HL-60 (cell line): ENCODE measurements around the gene SEMA6B.

ENCODE experiments used
- DNase-seq, 2 experiments: peaks; one replicate each; pipeline ENCODE4 v3.0.0-alpha.2; 2010 to 2020; ENCODE audit warnings: low read depth in 1 of 2, low spot score in 1 of 2
- H3K27ac ChIP-seq: fragments of 250-450 bp; sonication (Bioruptor Pico); replicated peaks from 2 replicates; pipeline ENCODE4 v1.5.1; 2020; ENCODE audit warnings: mild to moderate bottlenecking, moderate library complexity
- H3K27me3 ChIP-seq: fragments of 250-450 bp; sonication (Bioruptor Pico); 2 replicates; pipeline ENCODE4 v1.5.1; 2021; ENCODE audit warnings: mild to moderate bottlenecking, moderate library complexity; ENCODE audit not compliant: insufficient read depth, poor library complexity, severe bottlenecking
- H3K4me3 ChIP-seq: replicated peaks from 2 replicates; pipeline ENCODE4 v1.5.1; 2011; ENCODE audit warnings: mild to moderate bottlenecking, control low read depth, low read length; ENCODE audit not compliant: insufficient read depth
- CTCF ChIP-seq: IDR thresholded peaks from one replicate; pipeline ENCODE4 v1.5.1; 2011; ENCODE audit warnings: low read length, control low read depth, inconsistent platforms; ENCODE audit not compliant: insufficient read depth
- GABPA ChIP-seq: IDR thresholded peaks from 2 replicates; pipeline ENCODE4 v1.6.1; 2012; ENCODE audit warnings: low read depth
- POLR2AphosphoS5 ChIP-seq: IDR thresholded peaks from 2 replicates; pipeline ENCODE4 v1.6.1; 2012; ENCODE audit warnings: low read depth
- REST ChIP-seq: IDR thresholded peaks from 2 replicates; pipeline ENCODE4 v1.6.1; 2012; ENCODE audit warnings: low read depth; ENCODE audit not compliant: insufficient replicate concordance
- SPI1 ChIP-seq: IDR thresholded peaks from 2 replicates; pipeline ENCODE4 v1.6.1; 2012; ENCODE audit warnings: low read depth, mild to moderate bottlenecking, borderline replicate concordance

Gene SEMA6B

DNA sequence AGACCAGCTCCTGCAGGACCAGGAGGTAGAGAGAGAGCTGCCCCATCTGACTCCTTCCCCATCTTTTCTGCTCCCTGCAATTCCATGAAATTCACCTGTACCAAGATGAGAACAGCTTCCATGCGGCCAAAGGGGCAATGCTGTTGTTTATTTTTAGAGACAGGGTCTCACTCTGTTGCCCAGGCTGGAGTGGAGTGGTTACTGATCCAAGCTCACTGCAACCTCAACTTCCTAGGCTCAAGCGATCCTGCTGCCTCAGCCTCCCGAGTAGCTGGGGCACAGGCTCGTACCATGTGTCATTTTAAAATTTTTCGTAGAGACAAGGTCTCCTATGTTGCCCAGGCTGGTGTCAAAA is 37.6 kb downstream of the SEMA6B start:
- Histone ChIP-seq H3K27me3 (no peaks in the 10 kb centered on the region), H3K27ac (no peak overlapping the region), H3K4me3 (no peak overlapping the region)
- TF ChIP-seq POLR2AphosphoS5 (no peak), REST (no peak), CTCF (no peak)
- DNase-seq: no peak

DNA sequence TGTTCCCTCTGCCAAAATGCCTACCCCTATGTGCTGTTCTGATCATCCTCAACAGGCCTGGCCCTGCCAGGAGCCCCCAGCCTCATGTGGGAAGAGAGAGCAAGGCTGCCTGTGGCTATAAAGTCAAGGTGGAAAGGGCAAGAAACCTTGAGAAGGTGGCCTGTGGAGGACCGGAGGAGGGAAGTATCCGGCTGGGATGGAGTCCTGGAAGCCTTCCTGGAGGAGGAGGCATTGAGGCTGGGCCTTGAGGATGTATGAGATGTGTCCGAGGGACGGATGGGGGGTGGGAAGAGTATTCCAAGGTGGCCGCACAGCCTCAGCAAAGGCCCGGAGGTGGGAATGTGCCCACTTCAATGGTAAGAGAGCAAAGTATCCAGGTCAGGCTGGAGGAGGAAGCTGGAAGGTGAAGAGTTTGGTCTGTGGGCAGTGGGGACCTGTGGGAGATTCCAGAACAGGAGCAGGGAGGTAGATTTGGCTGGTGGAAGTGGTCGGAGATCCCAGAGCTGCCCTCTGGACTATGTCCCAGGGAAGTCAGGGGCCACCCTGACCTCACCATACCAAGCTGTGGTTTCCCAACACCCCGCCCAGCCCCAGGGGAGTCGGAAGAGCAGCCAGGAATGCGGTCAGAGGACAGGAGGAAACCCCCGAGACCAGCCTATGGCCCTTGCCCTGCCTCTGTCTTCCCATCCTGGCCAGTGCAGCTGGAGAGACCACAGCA is 38.2 kb downstream of the SEMA6B start:
- no peak overlapping the region for H3K27ac ChIP-seq
- no peak for DNase-seq
- TF ChIP-seq CTCF (no peak), REST (no peak), POLR2AphosphoS5 (no peak), GABPA (no peak), SPI1 (no peak)
- no peak overlapping the region for H3K4me3 ChIP-seq
- no peaks in the 10 kb centered on the region for H3K27me3 ChIP-seq

DNA sequence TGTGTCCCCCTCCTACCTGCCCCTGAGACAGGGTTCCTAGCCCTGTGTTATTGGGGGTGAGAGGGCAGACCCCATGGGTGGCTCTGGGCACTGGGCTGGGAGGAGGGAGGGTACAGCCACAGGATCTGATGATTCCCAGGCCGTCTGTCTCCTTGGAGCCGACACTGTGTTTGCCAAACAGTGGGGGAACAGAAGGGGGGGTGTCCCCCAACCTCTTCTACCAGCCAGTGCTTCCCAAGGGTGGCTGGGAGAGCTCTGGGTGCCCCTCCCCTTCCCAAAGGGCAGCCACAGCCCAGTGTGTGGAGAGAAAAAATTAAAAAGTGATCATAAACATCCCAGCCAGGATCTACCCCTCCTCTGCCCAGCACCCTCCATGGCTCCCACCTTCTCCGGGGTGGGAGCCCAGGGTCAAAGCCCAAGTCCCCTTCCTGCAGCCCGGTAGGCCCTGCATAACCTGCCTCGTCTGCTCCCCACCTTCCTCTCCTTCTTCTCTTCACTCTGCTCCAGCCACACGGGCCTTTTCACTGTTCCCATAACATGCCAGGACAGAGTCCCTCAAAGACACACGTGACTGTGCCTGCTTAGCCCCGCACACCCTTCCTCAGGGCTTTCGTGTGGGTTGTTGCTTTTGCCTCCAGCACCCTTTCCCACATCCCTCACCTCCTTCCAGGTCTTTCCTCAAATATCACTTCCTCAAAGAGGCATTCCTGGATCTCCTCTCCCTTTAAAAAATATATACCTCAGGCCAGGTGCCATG is 39.8 kb downstream of the SEMA6B start:
- Histone ChIP-seq H3K27ac (no peak overlapping the region), H3K27me3 (no peaks in the 10 kb centered on the region), H3K4me3 (no peak overlapping the region)
- no peak for TF ChIP-seq CTCF
- no peak for TF ChIP-seq GABPA
- TF ChIP-seq REST: no peak
- TF ChIP-seq SPI1: no peak
- no peak for TF ChIP-seq POLR2AphosphoS5
- DNase-seq: no peak
